ENCODE results near the gene ARF3. TPM values are rescaled to one million over a fixed set of nuclear protein-coding genes. Genes with fewer than 3 reads are reported as not detected.
"Not testable (repeated sequence)": the region's sequence is repeated elsewhere in the genome, so short reads cannot be mapped to it uniquely, and the experiment has no call there.

Gene ARF3
- total RNA-seq, 1 donor from 2014 or later: 101 TPM

DNA sequence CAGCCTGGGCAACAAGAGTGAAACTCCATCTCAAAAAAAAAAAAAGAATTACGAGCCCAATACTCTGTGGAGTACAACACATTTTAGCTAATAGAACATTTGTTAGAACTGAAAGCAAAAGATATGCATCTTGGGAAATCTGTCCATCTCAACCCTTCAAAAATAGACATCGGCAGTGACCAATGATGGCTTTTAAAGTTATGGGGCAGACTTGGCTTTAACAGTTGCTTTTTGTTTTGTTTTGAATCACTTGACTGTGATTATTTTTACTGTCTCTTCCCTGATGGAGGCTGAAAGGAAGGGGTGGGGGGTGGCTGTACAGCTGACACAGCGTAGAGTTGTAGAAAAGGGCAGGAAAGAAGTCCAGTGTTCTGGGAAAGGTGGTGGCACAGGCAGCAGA lies 34.2 kb downstream of the ARF3 start:
- no peak for TF ChIP-seq CTCF (IDR thresholded peaks at IDR 0.05; ENCODE audit: insufficient read depth, low read length, poor library complexity, severe bottlenecking)
- no peak for DNase-seq (ENCODE audit: low read depth)
- Histone ChIP-seq H3K36me3 (ENCODE audit: control insufficient read depth, insufficient read depth, low read length) (no peaks in the 10 kb centered on the region), H3K4me3 (ENCODE audit: low read depth, low read length) (no peak overlapping the region), H3K27me3 (ENCODE audit: control insufficient read depth, insufficient read depth, low read length) (no peaks in the 10 kb centered on the region)

GRCh38 chr12:48917857-48918537 lies 39.3 kb downstream of the ARF3 start:
- no peak for TF ChIP-seq CTCF (IDR thresholded peaks at IDR 0.05; ENCODE audit: insufficient read depth, low read length, poor library complexity, severe bottlenecking)
- Histone ChIP-seq H3K36me3 (ENCODE audit: control insufficient read depth, insufficient read depth, low read length) (no peaks in the 10 kb centered on the region), H3K27me3 (ENCODE audit: control insufficient read depth, insufficient read depth, low read length) (no peaks in the 10 kb centered on the region), H3K4me3 (ENCODE audit: low read depth, low read length) (no peak overlapping the region)
- DNase-seq (ENCODE audit: low read depth): no peak

GRCh38 chr12:48910196-48910595 lies 47.1 kb downstream of the ARF3 start:
- TF ChIP-seq CTCF (IDR thresholded peaks at IDR 0.05; ENCODE audit: insufficient read depth, low read length, poor library complexity, severe bottlenecking): no peak
- no peak for DNase-seq (ENCODE audit: low read depth)
- Histone ChIP-seq H3K27me3 (ENCODE audit: control insufficient read depth, insufficient read depth, low read length) (no peaks in the 10 kb centered on the region), H3K36me3 (ENCODE audit: control insufficient read depth, insufficient read depth, low read length) (no peaks in the 10 kb centered on the region), H3K4me3 (ENCODE audit: low read depth, low read length) (no peak overlapping the region)

DNA sequence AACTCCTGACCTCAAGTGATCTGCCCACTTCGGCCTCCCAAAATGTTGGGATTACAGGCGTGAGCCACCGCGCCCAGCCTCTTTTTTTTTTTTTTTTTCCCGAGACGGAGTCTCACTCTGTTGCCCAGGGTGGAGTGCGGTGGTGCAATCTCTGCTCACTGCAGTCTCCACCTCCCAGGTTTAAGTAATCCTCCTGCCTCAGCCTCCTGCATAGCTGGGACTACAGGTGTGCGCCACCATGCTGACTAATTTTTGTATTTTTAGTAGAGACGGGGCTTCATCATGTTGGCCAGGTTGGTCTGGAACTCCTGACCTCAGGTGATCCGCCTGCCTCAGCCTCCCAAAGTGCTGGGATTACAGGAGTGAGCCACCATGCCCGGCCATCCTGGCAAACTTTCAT lies 47.6 kb downstream of the ARF3 start:
- H3K4me3 ChIP-seq (ENCODE audit: low read depth, low read length); H3K27me3 ChIP-seq (ENCODE audit: control insufficient read depth, insufficient read depth, low read length); H3K36me3 ChIP-seq (ENCODE audit: control insufficient read depth, insufficient read depth, low read length); DNase-seq (ENCODE audit: low read depth): not testable (repeated sequence)

GRCh38 chr12:48907245-48907644 lies 50.0 kb downstream of the ARF3 start:
- Histone ChIP-seq H3K36me3 (ENCODE audit: control insufficient read depth, insufficient read depth, low read length) (no peaks in the 10 kb centered on the region), H3K27me3 (ENCODE audit: control insufficient read depth, insufficient read depth, low read length) (no peaks in the 10 kb centered on the region), H3K4me3 (ENCODE audit: low read depth, low read length) (no peak overlapping the region)
- no peak for TF ChIP-seq CTCF (IDR thresholded peaks at IDR 0.05; ENCODE audit: insufficient read depth, low read length, poor library complexity, severe bottlenecking)
- DNase-seq (ENCODE audit: low read depth): no peak

GRCh38 chr12:48903982-48904411 lies 53.3 kb downstream of the ARF3 start:
- no peaks in the 10 kb centered on the region for H3K36me3 ChIP-seq (ENCODE audit: control insufficient read depth, insufficient read depth, low read length)
- H3K4me3 ChIP-seq (ENCODE audit: low read depth, low read length): peak overlapping the region; percentile 45
- no peaks in the 10 kb centered on the region for H3K27me3 ChIP-seq (ENCODE audit: control insufficient read depth, insufficient read depth, low read length)
- DNase-seq (ENCODE audit: low read depth): peak; percentile 67
- peak; percentile 87 for TF ChIP-seq CTCF (IDR thresholded peaks at IDR 0.05; ENCODE audit: insufficient read depth, low read length, poor library complexity, severe bottlenecking)

Measured in kidney epithelial cell (primary cell).